ENCODE results near the gene ADAM12.

ADAM12 gene

DNA sequence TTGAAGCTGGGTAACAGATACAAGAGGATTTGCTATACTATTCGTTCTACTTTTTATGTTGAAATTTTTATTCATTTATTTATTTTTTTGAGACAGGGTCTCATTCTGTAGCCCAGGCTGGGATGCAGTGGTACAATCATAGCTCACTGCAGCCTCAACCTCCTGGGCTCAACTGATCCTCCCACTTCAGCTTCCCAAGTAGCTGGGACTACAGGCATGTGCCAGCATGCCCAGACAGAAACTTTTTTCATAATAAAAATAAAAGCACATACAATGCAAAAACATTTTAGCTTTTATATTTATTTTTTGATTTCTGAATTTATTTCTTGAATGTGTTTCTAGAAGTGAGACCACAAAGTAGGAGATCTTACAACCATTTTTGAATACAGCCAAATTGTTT is 420.7 kb downstream of the ADAM12 start:
- no peak for DNase-seq (ENCODE audit: low spot score)
- no peak overlapping the region for H3K4me3 ChIP-seq
- TF ChIP-seq, protein P1, sequence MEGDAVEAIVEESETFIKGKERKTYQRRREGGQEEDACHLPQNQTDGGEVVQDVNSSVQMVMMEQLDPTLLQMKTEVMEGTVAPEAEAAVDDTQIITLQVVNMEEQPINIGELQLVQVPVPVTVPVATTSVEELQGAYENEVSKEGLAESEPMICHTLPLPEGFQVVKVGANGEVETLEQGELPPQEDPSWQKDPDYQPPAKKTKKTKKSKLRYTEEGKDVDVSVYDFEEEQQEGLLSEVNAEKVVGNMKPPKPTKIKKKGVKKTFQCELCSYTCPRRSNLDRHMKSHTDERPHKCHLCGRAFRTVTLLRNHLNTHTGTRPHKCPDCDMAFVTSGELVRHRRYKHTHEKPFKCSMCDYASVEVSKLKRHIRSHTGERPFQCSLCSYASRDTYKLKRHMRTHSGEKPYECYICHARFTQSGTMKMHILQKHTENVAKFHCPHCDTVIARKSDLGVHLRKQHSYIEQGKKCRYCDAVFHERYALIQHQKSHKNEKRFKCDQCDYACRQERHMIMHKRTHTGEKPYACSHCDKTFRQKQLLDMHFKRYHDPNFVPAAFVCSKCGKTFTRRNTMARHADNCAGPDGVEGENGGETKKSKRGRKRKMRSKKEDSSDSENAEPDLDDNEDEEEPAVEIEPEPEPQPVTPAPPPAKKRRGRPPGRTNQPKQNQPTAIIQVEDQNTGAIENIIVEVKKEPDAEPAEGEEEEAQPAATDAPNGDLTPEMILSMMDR (IDR thresholded peaks at IDR 0.05): no peak
- no peak overlapping the region for H3K27ac ChIP-seq

DNA sequence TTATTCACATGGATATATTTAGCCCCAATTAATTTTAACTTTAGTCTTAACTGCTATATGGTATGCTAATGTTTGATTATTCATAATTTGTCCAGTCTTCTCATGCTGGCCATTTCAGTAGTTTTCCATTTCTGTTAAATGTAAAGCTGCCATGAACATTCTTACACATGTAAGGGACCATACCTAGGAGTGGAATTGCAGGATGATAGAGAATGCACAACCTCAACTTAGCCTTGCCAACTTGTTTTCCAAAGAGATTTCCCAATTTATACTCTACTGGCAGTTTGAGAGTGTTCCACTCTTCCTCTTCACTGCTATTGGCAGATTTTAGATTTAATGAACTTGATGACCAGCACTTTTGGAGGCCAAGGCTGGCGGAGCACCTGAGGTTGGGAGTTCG is 423.7 kb downstream of the ADAM12 start:
- Histone ChIP-seq H3K4me3 (no peak overlapping the region), H3K27ac (no peak overlapping the region)
- TF ChIP-seq, protein P1 (IDR thresholded peaks at IDR 0.05): no peak
- DNase-seq (ENCODE audit: low spot score): no peak

All from coronary artery (tissue), 2 donors.